Ascending aorta (tissue), 2 donors: ENCODE measurements around the gene TMEM132D. TPM values are rescaled to one million over a fixed set of nuclear protein-coding genes. Genes with fewer than 3 reads are reported as not detected.

Source experiments
- DNase-seq, 2 donors: peaks; one replicate each; pipeline ENCODE4 v3.0.0-alpha.2; 2019; ENCODE audit warnings: low spot score in 2 of 2
- H3K27ac ChIP-seq, 2 donors: fragments of 200-600 bp; sonication (generic); one replicate each; pipeline ENCODE4 v1.5.1; 2016 to 2017; ENCODE audit warnings: mild to moderate bottlenecking in 1 of 2
- H3K27me3 ChIP-seq: fragments of 200-600 bp; sonication (generic); one replicate; pipeline ENCODE4 v1.5.1; 2017
- H3K36me3 ChIP-seq, 2 donors: fragments of 200-600 bp; sonication (generic); one replicate each; pipeline ENCODE4 v1.5.1; 2016
- H3K4me1 ChIP-seq, 2 donors: fragments of 200-600 bp; sonication (generic); one replicate each; pipeline ENCODE4 v1.5.1; 2016 to 2017; ENCODE audit warnings: mild to moderate bottlenecking in 1 of 2
- H3K4me3 ChIP-seq, 2 donors: fragments of 200-600 bp; sonication (generic); one replicate each; pipeline ENCODE4 v1.5.1; 2016 to 2017; ENCODE audit warnings: mild to moderate bottlenecking in 1 of 2
- H3K9me3 ChIP-seq, 2 donors: fragments of 200-600 bp; sonication (generic); one replicate each; pipeline ENCODE4 v1.5.1; 2016
- CTCF ChIP-seq, 3 experiments: fragments of 200-600 bp in 2 of 3; fragments of 450-650 bp in 1 of 3; sonication (generic) in 2 of 3; IDR thresholded peaks; one replicate each; pipeline ENCODE4 v1.5.1; 2016 to 2019; ENCODE audit warnings: antibody characterized with exemption in 3 of 3, mild to moderate bottlenecking in 1 of 3, moderate library complexity in 1 of 3
- intact Hi-C: fragments of 100-400 bp; cut with DNase I; formaldehyde crosslinking; loops from one replicate; pipeline ENCODE4 v1.15.1; 2023
- total RNA-seq: library from RNA; depleted of rRNA; stranded (reverse); fragments of >200 nt; gene quantifications from one replicate; pipeline ENCODE4 v1.1.0, GENCODE V29; 2016

TMEM132D gene
- total RNA-seq, 1 donor from 2014 or later, result not detected

GRCh38 chr12:129409281-129409680 is 494.5 kb downstream of the TMEM132D start:
- H3K27me3 ChIP-seq, result no peaks in the 10 kb centered on the region
- H3K4me1 ChIP-seq, result no peaks in the 10 kb centered on the region
- intact Hi-C loops, result no loop called here
- TF ChIP-seq CTCF (IDR thresholded peaks at IDR 0.05), result no peak
- no peaks in the 10 kb centered on the region for H3K36me3 ChIP-seq
- no peak overlapping the region for H3K4me3 ChIP-seq
- no peaks in the 10 kb centered on the region for H3K9me3 ChIP-seq
- H3K27ac ChIP-seq, result no peak overlapping the region
- DNase-seq, result no peak

DNA sequence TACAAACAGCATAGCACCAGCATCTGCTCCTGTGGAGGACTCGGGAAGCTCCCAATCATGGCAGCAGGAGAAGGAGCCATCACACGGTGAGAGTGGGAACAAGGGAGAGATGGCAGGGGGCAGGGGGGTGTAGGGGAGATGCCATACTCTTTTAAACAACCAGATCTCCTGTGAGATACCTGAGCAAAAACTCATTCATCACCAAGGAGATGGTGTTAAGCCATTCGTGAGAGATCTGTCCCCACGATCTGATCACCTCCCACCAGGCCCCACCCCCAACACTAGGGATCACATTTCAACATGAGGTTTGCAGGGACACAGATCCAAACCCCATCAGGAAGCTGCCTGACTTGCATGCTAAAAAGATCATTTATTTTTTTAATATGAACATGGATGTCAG is 499.3 kb downstream of the TMEM132D start:
- no peak overlapping the region for H3K27ac ChIP-seq
- no peak for TF ChIP-seq CTCF (IDR thresholded peaks at IDR 0.05)
- no peaks in the 10 kb centered on the region for H3K36me3 ChIP-seq
- DNase-seq, result no peak
- H3K4me1 ChIP-seq, result no peaks in the 10 kb centered on the region
- no peaks in the 10 kb centered on the region for H3K9me3 ChIP-seq
- no peak overlapping the region for H3K4me3 ChIP-seq
- intact Hi-C loops, result no loop called here
- no peaks in the 10 kb centered on the region for H3K27me3 ChIP-seq

DNA sequence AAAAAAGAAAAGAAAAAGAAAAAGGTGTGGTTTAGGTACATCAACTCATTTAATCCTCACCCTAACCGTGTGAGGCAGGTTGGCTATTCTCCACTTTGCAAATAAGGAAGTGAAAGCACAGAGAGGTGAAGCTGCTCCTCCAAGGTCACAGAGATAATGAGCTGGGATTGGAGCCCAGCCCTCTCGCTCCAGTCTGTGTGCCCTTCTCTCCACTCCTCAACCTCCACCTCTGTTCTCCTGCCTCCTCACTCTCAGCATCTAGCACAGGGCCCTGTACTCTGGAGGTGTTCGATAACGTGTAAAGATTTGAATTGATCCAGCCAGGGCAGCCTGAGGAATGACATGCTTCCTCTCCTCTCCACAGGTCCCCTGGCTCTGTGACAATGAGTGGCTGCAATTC is 502.3 kb downstream of the TMEM132D start:
- TF ChIP-seq CTCF (IDR thresholded peaks at IDR 0.05), result no peak
- intact Hi-C loops, result no loop called here
- Histone ChIP-seq H3K36me3 (no peaks in the 10 kb centered on the region), H3K27me3 (no peaks in the 10 kb centered on the region), H3K9me3 (no peaks in the 10 kb centered on the region), H3K4me3 (no peak overlapping the region), H3K4me1 (no peaks in the 10 kb centered on the region), H3K27ac (no peak overlapping the region)
- DNase-seq, result no peak

DNA sequence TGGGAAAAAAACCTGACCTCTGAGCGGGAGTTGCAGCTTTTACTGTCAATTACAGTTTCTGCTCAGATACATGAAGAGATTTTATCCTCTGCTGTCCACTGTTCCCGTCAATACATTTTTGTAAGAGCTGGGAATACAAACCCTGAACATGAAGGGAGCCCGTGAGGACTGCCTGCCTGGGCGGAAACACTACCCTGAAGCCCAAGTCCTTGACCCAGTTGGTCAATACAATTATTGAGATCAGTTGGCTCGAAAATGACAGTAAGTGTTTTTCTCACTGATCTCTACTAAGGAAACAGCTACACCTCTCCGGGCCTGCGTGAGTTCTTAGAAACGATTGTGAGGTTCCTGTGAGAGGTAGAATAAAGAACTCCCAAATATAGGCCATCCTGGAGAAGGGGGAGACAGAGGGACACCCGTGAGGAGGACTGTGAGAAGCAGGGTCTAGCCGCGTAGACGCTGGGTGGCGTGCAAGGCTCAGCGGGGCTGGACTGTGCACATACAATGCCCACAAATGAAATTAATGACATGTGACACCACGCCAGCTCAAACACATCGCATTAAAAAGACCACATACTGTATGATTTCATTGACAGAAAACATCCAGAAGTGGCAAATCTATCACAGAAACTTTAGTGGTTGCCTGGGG is 509.5 kb downstream of the TMEM132D start:
- DNase-seq, result no peak
- Histone ChIP-seq H3K9me3 (no peaks in the 10 kb centered on the region), H3K4me1 (no peaks in the 10 kb centered on the region), H3K4me3 (no peak overlapping the region), H3K27me3 (no peaks in the 10 kb centered on the region), H3K36me3 (no peaks in the 10 kb centered on the region), H3K27ac (no peak overlapping the region)
- intact Hi-C loops, result no loop called here
- TF ChIP-seq CTCF (IDR thresholded peaks at IDR 0.05), result no peak

- intact Hi-C loops, result no loop called here
- Histone ChIP-seq H3K4me1 (no peaks in the 10 kb centered on the region), H3K27ac (no peak overlapping the region), H3K4me3 (no peak overlapping the region), H3K36me3 (no peaks in the 10 kb centered on the region), H3K27me3 (no peaks in the 10 kb centered on the region), H3K9me3 (no peaks in the 10 kb centered on the region)
- DNase-seq, result no peak
- TF ChIP-seq CTCF (IDR thresholded peaks at IDR 0.05), result no peak
These were observed 510.4 kb downstream of the TMEM132D start for GRCh38 chr12:129393357-129393937.
